ENCODE results near the gene PIK3R1.

The PIK3R1 gene

GRCh38 chr5:68342693-68343092, 127.1 kb downstream of the PIK3R1 start:
- in situ Hi-C loops (cut with MboI; ENCODE audit: low sequenced_read_pairs): no loop called here

- in situ Hi-C loops (cut with MboI; ENCODE audit: low sequenced_read_pairs): no loop called here
These were observed 127.9 kb downstream of the PIK3R1 start for GRCh38 chr5:68343421-68343826.

GRCh38 chr5:68344447-68345111, 129.0 kb downstream of the PIK3R1 start:
- in situ Hi-C loops (cut with MboI; ENCODE audit: low sequenced_read_pairs): no loop called here

- in situ Hi-C loops (cut with MboI; ENCODE audit: low sequenced_read_pairs): no loop called here
These were observed 129.6 kb downstream of the PIK3R1 start for GRCh38 chr5:68345171-68345570.

GRCh38 chr5:68345582-68345981, 130.0 kb downstream of the PIK3R1 start:
- in situ Hi-C loops (cut with MboI; ENCODE audit: low sequenced_read_pairs): no loop called here

- in situ Hi-C loops (cut with MboI; ENCODE audit: low sequenced_read_pairs): no loop called here
These were observed 132.0 kb downstream of the PIK3R1 start for GRCh38 chr5:68347536-68347935.

- in situ Hi-C loops (cut with MboI; ENCODE audit: low sequenced_read_pairs): no loop called here
These were observed 133.1 kb downstream of the PIK3R1 start for GRCh38 chr5:68348447-68349222.

GRCh38 chr5:68350176-68350575, 134.6 kb downstream of the PIK3R1 start:
- in situ Hi-C loops (cut with MboI; ENCODE audit: low sequenced_read_pairs): no loop called here

Data from HL-60/S4 treated with retinoic acid at 250 ng/mL for 4 days and 3 days (cell line).